ENCODE results near the gene ABHD6.

ABHD6 gene

DNA sequence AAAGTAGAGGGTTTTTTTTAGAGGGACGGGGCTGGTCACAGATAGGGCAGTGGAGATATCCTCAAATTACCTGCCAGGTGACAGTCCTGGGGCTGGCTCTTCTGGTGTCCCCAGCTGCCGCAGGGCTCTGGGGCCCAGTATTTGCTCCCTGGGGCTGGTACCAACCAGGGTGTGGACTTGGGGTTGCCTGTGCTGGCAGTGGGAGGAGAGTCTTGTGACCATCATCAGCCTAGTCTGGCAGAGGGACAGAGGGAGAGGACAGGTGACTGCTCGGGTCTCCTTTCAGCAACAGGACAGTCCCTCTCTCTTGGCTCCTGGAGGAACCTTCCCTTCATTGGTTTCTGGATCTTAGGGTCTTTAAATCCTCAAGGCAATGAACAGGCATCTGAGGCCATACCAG, 60.6 kb downstream of the ABHD6 start:
- Histone ChIP-seq H4K91ac (ENCODE audit: low read depth, low read length) (no peak overlapping the region), H3K36me3 (ENCODE audit: control insufficient read depth in 1 of 2, insufficient read depth in 2 of 2, low read length in 2 of 2) (no peaks in the 10 kb centered on the region), H3K27ac (ENCODE audit: low read depth, low read length) (no peak overlapping the region), H2BK120ac (ENCODE audit: insufficient read depth, low read length, poor library complexity) (no peak overlapping the region), H4K8ac (ENCODE audit: low read depth, low read length) (no peak overlapping the region), H4K12ac (ENCODE audit: low read depth, low read length) (no peak overlapping the region), H3K79me2 (ENCODE audit: control insufficient read depth, insufficient read depth, low read length, poor library complexity) (no peaks in the 10 kb centered on the region), H3K4ac (ENCODE audit: low read depth, low read length) (no peak overlapping the region), H3K14ac (ENCODE audit: low read length) (no peak overlapping the region), H3K9ac (ENCODE audit: low read length) (no peak overlapping the region), H3K4me3 (ENCODE audit: low read depth, low read length) (no peak overlapping the region), H3K23ac (ENCODE audit: low read length) (no peak overlapping the region), H3K27me3 (ENCODE audit: insufficient read depth, low read length) (no peaks in the 10 kb centered on the region), H2AFZ (ENCODE audit: insufficient read depth, low read length, poor library complexity) (no peak overlapping the region), H2AK5ac (ENCODE audit: low read length) (no peak overlapping the region), H3K79me1 (ENCODE audit: low read length) (no peaks in the 10 kb centered on the region), H3K4me2 (ENCODE audit: low read length) (no peak overlapping the region), H2BK12ac (ENCODE audit: low read length) (no peak overlapping the region), H3K9me3 (ENCODE audit: insufficient read depth, low read depth, low read length) (no peaks in the 10 kb centered on the region), H3K18ac (ENCODE audit: low read length) (no peak overlapping the region), H3K4me1 (ENCODE audit: control insufficient read depth in 1 of 2, insufficient read depth in 2 of 2, low read length in 2 of 2) (no peaks in the 10 kb centered on the region), H2BK5ac (ENCODE audit: low read depth, low read length, poor library complexity) (no peak overlapping the region)
- no peak for DNase-seq
- no CpG with 5 or more reads among the region's 3 CpGs for WGBS (ENCODE audit: extremely low coverage, insufficient coverage, insufficient read length)

DNA sequence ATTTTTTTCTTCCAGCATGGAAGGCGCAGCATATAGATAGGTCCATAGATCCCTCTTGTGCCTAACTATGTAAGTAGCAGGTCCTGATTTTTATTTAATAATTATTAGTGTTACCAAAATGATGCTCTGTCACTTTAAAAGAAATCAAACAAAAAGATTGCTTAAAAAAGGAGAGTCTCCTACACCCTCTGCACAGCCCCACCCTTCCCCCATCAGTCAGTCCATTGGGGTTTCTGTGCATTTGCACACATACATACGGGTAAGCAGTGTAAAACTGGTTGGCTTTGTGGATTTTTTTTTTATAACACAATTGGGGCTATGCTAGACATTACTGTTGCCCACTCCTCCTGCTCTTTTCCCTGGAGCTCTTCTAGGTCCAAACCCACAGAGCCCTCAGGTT, 61.5 kb downstream of the ABHD6 start:
- H3K4me1 ChIP-seq (ENCODE audit: control insufficient read depth in 1 of 2, insufficient read depth in 2 of 2, low read length in 2 of 2): no peaks in the 10 kb centered on the region
- no peaks in the 10 kb centered on the region for H3K36me3 ChIP-seq (ENCODE audit: control insufficient read depth in 1 of 2, insufficient read depth in 2 of 2, low read length in 2 of 2)
- H3K27me3 ChIP-seq (ENCODE audit: insufficient read depth, low read length): no peaks in the 10 kb centered on the region
- H2AFZ ChIP-seq (ENCODE audit: insufficient read depth, low read length, poor library complexity): no peak overlapping the region
- H3K27ac ChIP-seq (ENCODE audit: low read depth, low read length): no peak overlapping the region
- H4K12ac ChIP-seq (ENCODE audit: low read depth, low read length): no peak overlapping the region
- H3K79me1 ChIP-seq (ENCODE audit: low read length): no peaks in the 10 kb centered on the region
- no peaks in the 10 kb centered on the region for H3K9me3 ChIP-seq (ENCODE audit: insufficient read depth, low read depth, low read length)
- no peak overlapping the region for H3K14ac ChIP-seq (ENCODE audit: low read length)
- no peak overlapping the region for H3K23ac ChIP-seq (ENCODE audit: low read length)
- no peak overlapping the region for H3K9ac ChIP-seq (ENCODE audit: low read length)
- no peak overlapping the region for H4K8ac ChIP-seq (ENCODE audit: low read depth, low read length)
- H2BK120ac ChIP-seq (ENCODE audit: insufficient read depth, low read length, poor library complexity): no peak overlapping the region
- no peak for DNase-seq
- no peak overlapping the region for H2AK5ac ChIP-seq (ENCODE audit: low read length)
- H3K4ac ChIP-seq (ENCODE audit: low read depth, low read length): no peak overlapping the region
- no peak overlapping the region for H4K91ac ChIP-seq (ENCODE audit: low read depth, low read length)
- no peak overlapping the region for H2BK12ac ChIP-seq (ENCODE audit: low read length)
- no peak overlapping the region for H3K4me3 ChIP-seq (ENCODE audit: low read depth, low read length)
- H3K18ac ChIP-seq (ENCODE audit: low read length): no peak overlapping the region
- no peak overlapping the region for H2BK5ac ChIP-seq (ENCODE audit: low read depth, low read length, poor library complexity)
- H3K4me2 ChIP-seq (ENCODE audit: low read length): no peak overlapping the region
- no CpG with 5 or more reads among the region's 2 CpGs for WGBS (ENCODE audit: extremely low coverage, insufficient coverage, insufficient read length)
- H3K79me2 ChIP-seq (ENCODE audit: control insufficient read depth, insufficient read depth, low read length, poor library complexity): no peaks in the 10 kb centered on the region

DNA sequence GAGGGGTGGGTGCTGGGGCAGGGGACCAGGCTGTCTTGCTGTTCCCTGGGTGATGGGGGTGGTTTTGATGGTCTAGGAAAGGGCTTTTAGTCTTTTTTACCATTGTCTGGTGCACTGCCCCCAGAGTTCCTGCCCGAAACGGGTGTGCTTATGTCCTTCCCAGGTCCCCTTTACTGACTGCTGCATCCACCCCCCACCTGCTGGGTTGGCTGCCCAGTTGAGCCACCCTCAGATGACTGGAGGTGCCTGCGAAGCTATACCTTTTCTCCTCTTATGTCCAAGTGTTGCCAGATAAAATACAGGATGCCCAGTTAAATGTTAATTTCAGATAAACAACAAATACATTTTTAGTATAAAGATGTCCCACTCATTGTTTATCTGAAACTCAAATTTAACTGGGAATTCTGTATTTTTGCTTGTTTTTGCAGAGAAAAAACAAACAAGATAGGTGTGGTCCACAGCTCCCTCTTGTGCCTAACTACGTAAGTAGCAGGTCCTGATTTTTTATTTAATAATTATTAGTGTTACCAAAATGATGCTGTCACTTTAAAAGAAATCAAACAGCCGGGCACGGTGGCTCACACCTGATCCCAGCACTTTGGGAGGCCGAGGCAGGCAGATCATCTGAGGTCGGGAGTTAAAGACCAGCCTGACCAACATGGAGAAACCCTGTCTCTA, 62.4 kb downstream of the ABHD6 start:
- H2BK120ac ChIP-seq (ENCODE audit: insufficient read depth, low read length, poor library complexity): no peak overlapping the region
- H3K4ac ChIP-seq (ENCODE audit: low read depth, low read length): no peak overlapping the region
- H3K23ac ChIP-seq (ENCODE audit: low read length): no peak overlapping the region
- no peak overlapping the region for H3K18ac ChIP-seq (ENCODE audit: low read length)
- no peak overlapping the region for H3K27ac ChIP-seq (ENCODE audit: low read depth, low read length)
- no peak overlapping the region for H2AK5ac ChIP-seq (ENCODE audit: low read length)
- H4K8ac ChIP-seq (ENCODE audit: low read depth, low read length): no peak overlapping the region
- no peak overlapping the region for H4K91ac ChIP-seq (ENCODE audit: low read depth, low read length)
- no peaks in the 10 kb centered on the region for H3K27me3 ChIP-seq (ENCODE audit: insufficient read depth, low read length)
- no peak overlapping the region for H3K9ac ChIP-seq (ENCODE audit: low read length)
- no peak overlapping the region for H3K4me3 ChIP-seq (ENCODE audit: low read depth, low read length)
- H2BK5ac ChIP-seq (ENCODE audit: low read depth, low read length, poor library complexity): no peak overlapping the region
- H3K4me2 ChIP-seq (ENCODE audit: low read length): no peak overlapping the region
- H3K79me2 ChIP-seq (ENCODE audit: control insufficient read depth, insufficient read depth, low read length, poor library complexity): no peaks in the 10 kb centered on the region
- H2AFZ ChIP-seq (ENCODE audit: insufficient read depth, low read length, poor library complexity): no peak overlapping the region
- peak in 1 of 2 donors; percentile 70 for DNase-seq
- H3K9me3 ChIP-seq (ENCODE audit: insufficient read depth, low read depth, low read length): no peaks in the 10 kb centered on the region
- H3K14ac ChIP-seq (ENCODE audit: low read length): no peak overlapping the region
- H3K36me3 ChIP-seq (ENCODE audit: control insufficient read depth in 1 of 2, insufficient read depth in 2 of 2, low read length in 2 of 2): no peaks in the 10 kb centered on the region
- H4K12ac ChIP-seq (ENCODE audit: low read depth, low read length): no peak overlapping the region
- H2BK12ac ChIP-seq (ENCODE audit: low read length): no peak overlapping the region
- H3K79me1 ChIP-seq (ENCODE audit: low read length): no peaks in the 10 kb centered on the region
- no peaks in the 10 kb centered on the region for H3K4me1 ChIP-seq (ENCODE audit: control insufficient read depth in 1 of 2, insufficient read depth in 2 of 2, low read length in 2 of 2)
- WGBS (ENCODE audit: extremely low coverage, insufficient coverage, insufficient read length): no CpG with 5 or more reads among the region's 8 CpGs

DNA sequence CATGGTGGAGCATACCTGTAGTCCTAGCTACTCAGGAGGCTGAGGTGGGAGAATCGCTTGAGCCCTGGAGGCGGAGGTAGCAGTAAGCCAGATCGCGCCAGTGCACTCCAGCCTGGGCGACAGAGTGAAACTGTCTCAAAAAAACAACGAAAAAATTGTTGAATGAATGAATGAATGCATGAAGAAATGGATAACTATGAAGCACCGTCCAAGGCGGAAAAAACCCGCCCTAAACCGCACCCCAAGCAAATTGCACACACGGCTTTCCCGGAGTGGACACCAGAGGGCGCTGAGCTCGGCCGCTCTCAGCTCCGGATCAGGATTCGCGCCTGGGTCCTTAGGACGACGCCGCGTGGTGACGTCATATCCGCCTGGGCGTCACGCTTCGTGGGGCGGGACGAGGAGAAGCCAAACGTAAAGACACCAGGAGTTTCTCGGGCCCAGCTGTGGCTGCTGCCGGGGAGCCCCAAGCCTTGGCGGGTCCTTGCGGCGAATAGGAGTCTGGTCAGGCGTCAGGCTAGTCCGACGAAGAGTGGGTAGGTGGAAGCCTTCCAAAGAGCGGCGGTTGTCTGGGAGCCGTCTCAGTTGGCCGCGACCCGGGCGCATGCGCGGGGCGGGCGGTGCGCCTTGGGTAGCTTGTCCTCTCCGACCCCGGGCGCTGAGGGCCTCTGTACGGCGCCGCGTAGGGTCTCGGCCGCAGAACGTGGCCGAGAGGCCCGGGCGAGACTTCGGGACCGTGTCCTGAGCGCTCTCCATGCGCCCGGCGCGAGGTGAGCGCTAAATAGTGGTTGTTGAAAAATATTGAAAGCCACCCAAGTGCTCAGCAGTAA, 68.5 kb downstream of the ABHD6 start, which contains the start of the genes HTD2 and RPP14:
TSS of gene HTD2 (plus strand) at position 639 of the 830 bp plus-strand sequence. CDS start 11,094 bp downstream, outside the sequence.
TSS of gene RPP14 (plus strand) at position 364 of the 830 bp plus-strand sequence. CDS start 4,085 bp downstream, outside the sequence.
- Histone ChIP-seq H4K8ac (ENCODE audit: low read depth, low read length) (peak within 1 kb of the TSS; percentile 91), H4K91ac (ENCODE audit: low read depth, low read length) (peak within 1 kb of the TSS; percentile 89), H3K9ac (ENCODE audit: low read length) (peak within 1 kb of the TSS; percentile 97), H3K27ac (ENCODE audit: low read depth, low read length) (peak within 1 kb of the TSS; percentile 93), H3K9me3 (ENCODE audit: insufficient read depth, low read depth, low read length) (no peaks in the 10 kb centered on the region), H3K36me3 (ENCODE audit: control insufficient read depth in 1 of 2, insufficient read depth in 2 of 2, low read length in 2 of 2) (peaks cover 9 to 11% of the 10 kb centered on the region in 2 experiments), H3K4me1 (ENCODE audit: control insufficient read depth in 1 of 2, insufficient read depth in 2 of 2, low read length in 2 of 2) (peaks cover 3 to 6% of the 10 kb centered on the region in 2 experiments), H3K79me1 (ENCODE audit: low read length) (peaks cover 4% of the 10 kb centered on the region), H3K14ac (ENCODE audit: low read length) (peak within 1 kb of the TSS; percentile 85), H2BK5ac (ENCODE audit: low read depth, low read length, poor library complexity) (peak within 1 kb of the TSS; percentile 82), H3K23ac (ENCODE audit: low read length) (no peak within 1 kb of the TSS), H2AK5ac (ENCODE audit: low read length) (no peak within 1 kb of the TSS), H3K27me3 (ENCODE audit: insufficient read depth, low read length) (no peaks in the 10 kb centered on the region), H3K4ac (ENCODE audit: low read depth, low read length) (peak within 1 kb of the TSS; percentile 73), H3K4me2 (ENCODE audit: low read length) (peak within 1 kb of the TSS; percentile 82), H2AFZ (ENCODE audit: insufficient read depth, low read length, poor library complexity) (peak within 1 kb of the TSS; percentile 75), H3K18ac (ENCODE audit: low read length) (peak within 1 kb of the TSS; percentile 73), H2BK120ac (ENCODE audit: insufficient read depth, low read length, poor library complexity) (peak within 1 kb of the TSS; percentile 78), H3K79me2 (ENCODE audit: control insufficient read depth, insufficient read depth, low read length, poor library complexity) (peaks cover 10% of the 10 kb centered on the region), H4K12ac (ENCODE audit: low read depth, low read length) (peak within 1 kb of the TSS; percentile 89), H3K4me3 (ENCODE audit: low read depth, low read length) (peak within 1 kb of the TSS; percentile 92), H2BK12ac (ENCODE audit: low read length) (no peak within 1 kb of the TSS)
- peak; percentile 98 to 100 for DNase-seq
- no CpG with 5 or more reads among the region's 71 CpGs for WGBS (ENCODE audit: extremely low coverage, insufficient coverage, insufficient read length)
